NCI-H524 treated with DMSO at 0.1 percent for 48 hours (cell line): ENCODE data around the gene TRAP1.

Experiments
- DNase-seq: peaks from one replicate; lab custom pipeline; 2025; lab: John Stamatoyannopoulos, UW

Gene TRAP1

GRCh38 chr16:3717235-3718018 is at the start of gene TRAP1:
Gene TRAP1, minus strand, starts transcription at chr16:3717524. Its CDS starts 16 bp downstream, at chr16:3717508.
- no peak for DNase-seq

DNA sequence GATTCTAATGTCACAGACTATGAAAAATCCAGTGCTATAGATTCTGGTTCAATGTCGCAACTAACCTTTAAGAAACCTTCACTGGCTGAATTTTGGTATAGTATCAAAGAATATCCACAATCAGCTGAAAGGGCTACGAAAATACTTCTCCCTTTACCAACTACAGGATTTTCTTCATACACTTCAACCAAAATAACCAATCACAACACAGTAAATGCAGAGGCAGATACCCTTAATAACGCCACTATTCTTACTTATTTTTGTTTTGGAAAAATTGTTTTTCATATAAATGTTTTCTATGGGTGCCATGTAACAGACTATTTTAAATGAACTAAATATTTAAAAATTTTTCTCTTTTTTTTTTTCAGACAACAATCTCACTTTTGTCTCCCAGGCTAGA is 48.9 kb upstream of the TRAP1 start:
- DNase-seq = no peak

GRCh38 chr16:3764409-3764808 is 47.1 kb upstream of the TRAP1 start:
- DNase-seq = no peak

DNA sequence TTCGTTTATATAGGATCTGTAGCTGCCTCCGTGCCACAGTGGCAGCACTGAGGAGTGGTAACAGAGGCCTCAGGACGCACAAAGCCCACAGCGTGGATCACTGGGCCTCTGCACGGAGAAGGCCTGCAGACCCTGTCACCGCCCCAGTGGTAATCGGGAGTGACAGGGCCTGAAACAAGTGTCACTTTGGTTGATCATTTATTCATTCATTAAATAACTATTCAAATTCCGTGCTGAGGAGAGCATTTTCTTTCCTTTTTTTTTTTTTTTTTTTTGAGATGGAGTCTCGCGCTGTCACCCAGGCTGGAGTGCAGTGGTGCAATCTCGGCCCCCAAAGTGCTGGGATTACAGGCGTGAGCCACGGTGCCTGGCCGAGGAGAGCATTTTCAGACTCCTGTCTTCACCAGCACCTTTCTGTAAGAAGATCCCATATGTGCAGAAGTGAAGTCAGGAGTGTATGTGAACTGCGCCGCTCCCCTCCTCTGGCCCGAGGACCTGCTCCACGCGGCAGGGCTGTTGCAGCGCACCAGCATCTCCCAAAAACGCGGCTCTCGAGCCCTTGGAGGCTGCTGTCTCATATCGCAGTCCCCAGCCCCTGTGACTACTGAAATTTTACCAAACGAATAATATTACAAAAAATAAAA is 44.9 kb upstream of the TRAP1 start:
- no peak for DNase-seq

- DNase-seq = no peak
Measured at GRCh38 chr16:3761375-3762106, 44.2 kb upstream of the TRAP1 start.

- no peak for DNase-seq
Measured at GRCh38 chr16:3760518-3760917, 43.2 kb upstream of the TRAP1 start.

DNA sequence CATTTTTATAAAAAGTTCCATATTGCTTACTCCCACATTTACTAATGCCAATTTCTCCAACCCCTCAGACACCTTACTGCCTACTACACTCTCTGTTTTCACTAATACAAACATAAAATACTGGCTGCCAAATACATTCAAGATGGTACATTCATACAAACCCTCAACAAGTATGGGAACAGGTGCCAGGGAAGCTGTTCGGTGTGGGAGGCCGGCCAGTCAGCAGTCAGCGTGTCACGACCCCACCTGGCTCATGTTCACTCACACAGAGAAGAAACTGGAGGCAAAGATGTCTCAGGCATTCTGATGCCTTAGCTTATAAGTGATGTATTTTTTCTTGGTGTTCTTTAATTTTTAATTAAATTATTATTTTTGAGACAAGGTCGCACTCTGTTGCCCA is 42.4 kb upstream of the TRAP1 start:
- no peak for DNase-seq

- no peak for DNase-seq
Measured at GRCh38 chr16:3756113-3756512, 38.8 kb upstream of the TRAP1 start.

GRCh38 chr16:3755249-3755648 is 37.9 kb upstream of the TRAP1 start:
- DNase-seq = no peak

GRCh38 chr16:3754772-3755171 is 37.4 kb upstream of the TRAP1 start:
- no peak for DNase-seq

- DNase-seq = no peak
Measured at GRCh38 chr16:3754081-3754703, 36.9 kb upstream of the TRAP1 start.

GRCh38 chr16:3752984-3753383 is 35.7 kb upstream of the TRAP1 start:
- DNase-seq = no peak

- no peak for DNase-seq
Measured at GRCh38 chr16:3751878-3752277, 34.6 kb upstream of the TRAP1 start.

GRCh38 chr16:3748307-3748706 is 31.0 kb upstream of the TRAP1 start:
- no peak for DNase-seq

DNA sequence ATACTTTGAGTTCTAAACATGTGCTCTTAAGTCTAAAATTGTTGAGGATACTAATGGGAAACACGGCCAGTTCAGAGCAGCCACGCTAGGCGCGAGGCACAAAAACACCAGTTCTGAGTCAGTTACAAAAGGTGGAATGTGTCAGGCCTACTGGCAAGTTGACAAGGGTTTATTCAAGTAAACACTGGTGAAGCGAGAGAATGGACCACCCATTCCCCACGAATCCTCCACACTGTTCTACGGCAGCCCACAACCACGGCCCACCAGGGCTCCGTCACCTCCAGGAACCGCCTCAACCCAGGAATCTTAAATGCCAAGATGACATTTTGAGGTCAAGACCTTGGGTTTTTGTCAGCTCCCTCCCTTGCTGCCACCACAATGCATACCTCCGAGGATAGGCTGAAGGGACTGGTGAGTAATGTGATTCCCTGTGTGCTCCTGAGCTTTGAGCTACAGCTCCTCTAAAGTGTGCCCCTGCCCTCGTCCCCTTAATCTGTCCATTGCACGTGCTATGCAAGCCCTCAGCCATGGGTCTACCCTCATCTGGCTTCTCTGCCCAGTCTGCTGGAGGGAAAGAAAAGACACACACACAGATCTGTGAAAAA is 28.5 kb upstream of the TRAP1 start:
- DNase-seq = no peak

DNA sequence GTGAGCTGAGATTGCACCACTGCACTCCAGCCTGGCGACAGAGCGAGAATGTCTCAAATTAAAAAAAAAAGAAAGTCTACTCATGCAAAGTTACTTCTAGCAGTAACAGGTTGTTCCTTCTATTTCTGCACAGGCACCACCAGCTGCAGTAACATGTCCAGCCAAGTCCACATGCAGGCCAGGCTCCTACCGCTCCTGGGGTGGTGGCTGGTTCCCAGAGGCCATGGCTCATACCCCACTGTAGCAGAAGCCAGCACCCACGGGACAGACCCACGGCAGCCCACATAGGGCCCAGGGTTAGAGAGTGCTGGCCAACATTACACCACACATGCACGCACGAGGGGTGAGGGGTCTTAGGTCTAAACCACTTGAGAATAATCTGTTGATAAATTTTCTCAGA is 26.7 kb upstream of the TRAP1 start:
- DNase-seq = no peak

DNA sequence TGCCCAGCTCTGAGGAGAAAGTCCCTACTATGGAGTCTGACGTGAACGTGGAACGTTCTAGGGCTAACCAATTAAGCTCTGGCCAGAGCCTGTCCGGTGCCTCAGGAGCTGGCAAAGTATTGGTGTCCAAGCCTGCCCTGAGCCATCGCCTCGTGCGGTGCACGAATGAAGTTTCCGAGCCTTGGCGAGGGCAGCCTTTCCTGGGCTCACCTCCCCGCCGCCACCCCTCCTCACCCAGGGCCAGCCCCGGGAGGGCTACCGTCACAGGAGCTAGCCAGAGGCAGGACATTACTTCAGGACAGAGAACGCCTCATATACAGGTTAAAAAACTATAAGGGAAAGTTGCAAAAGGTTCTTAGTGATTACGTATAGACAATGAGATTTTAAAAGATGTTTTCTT is 23.6 kb upstream of the TRAP1 start:
- DNase-seq = no peak

GRCh38 chr16:3740186-3740585 is 22.9 kb upstream of the TRAP1 start:
- no peak for DNase-seq

- no peak for DNase-seq
Measured at GRCh38 chr16:3739636-3740035, 22.3 kb upstream of the TRAP1 start.

DNA sequence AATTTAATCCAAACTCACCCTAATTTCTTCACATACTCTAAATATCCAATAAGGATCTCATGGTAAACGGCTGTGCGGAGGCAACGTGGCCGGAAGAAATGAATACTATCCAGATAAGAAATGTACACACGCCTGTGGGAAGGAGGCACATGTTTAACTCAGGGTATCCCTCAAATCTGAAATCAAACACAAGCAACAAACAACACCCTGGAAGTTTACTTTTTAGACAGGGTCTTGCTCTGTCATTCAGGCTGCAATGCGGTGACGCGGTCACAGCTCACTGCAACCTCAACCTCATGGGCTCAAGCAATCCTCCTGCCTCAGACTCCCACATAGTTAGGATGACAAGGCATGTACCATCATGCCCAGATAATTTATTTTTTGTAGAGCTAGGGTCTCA is 21.2 kb upstream of the TRAP1 start:
- no peak for DNase-seq

DNA sequence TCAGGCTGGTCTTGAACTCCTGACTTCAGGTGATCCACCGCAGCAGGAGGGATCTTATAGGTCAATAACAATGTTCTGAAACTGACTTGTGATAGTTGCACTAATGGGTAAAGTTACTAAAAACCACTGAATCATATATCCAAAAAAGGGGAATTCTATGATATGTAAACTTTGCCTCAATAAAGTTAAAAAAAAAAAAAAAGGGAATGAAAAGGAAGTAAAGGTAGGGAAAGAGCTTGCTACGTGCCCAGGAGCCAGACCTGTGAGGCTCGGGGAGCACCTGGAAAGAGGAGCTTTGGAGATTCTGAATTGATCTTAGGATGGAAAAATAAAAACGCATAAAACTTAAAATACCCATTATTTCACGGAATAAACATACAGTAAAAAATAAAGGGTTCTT is 20.8 kb upstream of the TRAP1 start:
- DNase-seq = no peak

DNA sequence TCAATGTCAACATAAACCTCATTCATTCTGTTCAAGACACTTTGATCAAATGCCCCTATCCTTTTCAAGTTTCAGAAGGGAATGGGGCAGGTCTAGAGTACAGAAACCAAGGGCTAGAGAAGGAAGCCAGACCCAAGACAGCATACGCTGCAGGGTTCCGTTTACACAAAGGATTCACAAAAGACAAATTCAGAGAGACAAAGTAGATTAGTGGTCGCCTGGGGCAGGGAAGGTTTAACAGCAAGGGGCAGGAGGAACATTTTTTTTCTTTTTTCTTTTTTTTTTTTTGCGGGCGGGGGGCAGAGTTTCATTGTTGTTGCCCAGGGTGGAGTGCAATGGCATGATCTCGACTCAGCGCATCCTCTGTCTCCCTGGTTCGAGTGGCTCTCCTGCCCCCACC is 19.9 kb upstream of the TRAP1 start:
- DNase-seq = no peak
